WTC11 (cell line): Measurements from ENCODE around the gene TRPM4. TPM values are rescaled to one million over a fixed set of nuclear protein-coding genes. Genes with fewer than 3 reads are reported as not detected.
"Not testable (repeated sequence)": the region's sequence is repeated elsewhere in the genome, so short reads cannot be mapped to it uniquely, and the experiment has no call there.

Experiments used
- ATAC-seq: fragments of 200-7000 bp; cut with Tn5 transposase; 2 replicates; pipeline ENCODE4 v1.10.0; 2021; ENCODE audit warnings: mild to moderate bottlenecking, moderate library complexity
- CTCF ChIA-PET: fragments of 300-600 bp; sonication (Branson Sonifier 250); formaldehyde crosslinking; loops from one replicate; lab custom pipeline; 2021; ENCODE audit warnings: antibody characterized with exemption; lab: Charles Lee
- POLR2A ChIA-PET: fragments of 350-600 bp; sonication (Branson Sonifier 250); formaldehyde crosslinking; loops from one replicate; lab custom pipeline; 2021; ENCODE audit warnings: antibody characterized with exemption; lab: Charles Lee
- DNase-seq: peaks from one replicate; pipeline ENCODE4 v3.0.0; 2021; ENCODE audit warnings: low spot score
- H3K27ac Mint-ChIP-seq: 2 replicates; pipeline ENCODE4 v1.8.0; 2021; ENCODE audit warnings: mixed read lengths
- H3K27me3 Mint-ChIP-seq: 2 replicates; pipeline ENCODE4 v1.8.0; 2021; ENCODE audit warnings: low read depth, mild to moderate bottlenecking, moderate library complexity, mixed read lengths
- H3K36me3 Mint-ChIP-seq: 2 replicates; pipeline ENCODE4 v1.8.0; 2021; ENCODE audit warnings: mixed read lengths
- H3K4me1 Mint-ChIP-seq: 2 replicates; pipeline ENCODE4 v1.8.0; 2022; ENCODE audit warnings: mixed read lengths
- H3K4me3 Mint-ChIP-seq: 2 replicates; pipeline ENCODE4 v1.8.0; 2021; ENCODE audit warnings: mild to moderate bottlenecking, moderate library complexity, mixed read lengths
- H3K9me3 Mint-ChIP-seq: 2 replicates; pipeline ENCODE4 v1.8.0; 2021; ENCODE audit warnings: mixed read lengths
- FOXJ3 ChIP-seq: sonication (generic); formaldehyde crosslinking; IDR thresholded peaks from 2 replicates; pipeline ENCODE4 v1.9.0; 2021; ENCODE audit warnings: missing genetic modification reagents, mild to moderate bottlenecking, borderline replicate concordance
- GABPB1 ChIP-seq: sonication (generic); formaldehyde crosslinking; IDR thresholded peaks from 2 replicates; pipeline ENCODE4 v1.8.1; 2023; ENCODE audit warnings: mild to moderate bottlenecking, missing genetic modification reagents
- MXD4 ChIP-seq: fragments of 250-450 bp; sonication (Bioruptor Pico); IDR thresholded peaks from 2 replicates; pipeline ENCODE4 v1.8.0; 2021; ENCODE audit warnings: mild to moderate bottlenecking, moderate library complexity, borderline replicate concordance
- SP1 ChIP-seq: sonication (generic); formaldehyde crosslinking; conservative IDR thresholded peaks from 2 replicates; pipeline ENCODE4 v1.8.1; 2022; ENCODE audit warnings: missing genetic modification reagents
- TCF7 ChIP-seq: sonication (generic); formaldehyde crosslinking; IDR thresholded peaks from 2 replicates; pipeline ENCODE4 v1.8.0; 2022; ENCODE audit warnings: mild to moderate bottlenecking, low read depth, missing genetic modification reagents, moderate library complexity
- total RNA-seq: library from RNA; stranded (reverse); gene quantifications from 3 replicates; pipeline ENCODE4 v1.2.3, GENCODE V29; 2021
- TF ChIP-seq, protein P1 (sequence below): fragments of 200-600 bp; IDR thresholded peaks from 2 replicates; pipeline ENCODE4 v1.8.0; 2022; ENCODE audit warnings: antibody characterized with exemption
- TF ChIP-seq, protein P2 (sequence below): sonication (generic); formaldehyde crosslinking; conservative IDR thresholded peaks from 2 replicates; pipeline ENCODE4 v1.8.1; 2023; ENCODE audit warnings: mild to moderate bottlenecking, low read depth, missing genetic modification reagents, moderate library complexity
- TF ChIP-seq, protein P3 (sequence below): fragments of 250-450 bp; sonication (Bioruptor Pico); conservative IDR thresholded peaks from 2 replicates; pipeline ENCODE4 v1.9.0; 2021; ENCODE audit warnings: mild to moderate bottlenecking
- TF ChIP-seq, protein P4 (sequence below): fragments of 250-450 bp; sonication (Bioruptor Pico); IDR thresholded peaks from 2 replicates; pipeline ENCODE4 v1.8.0; 2021; ENCODE audit warnings: mild to moderate bottlenecking
- TF ChIP-seq, protein P5 (sequence below): sonication (generic); formaldehyde crosslinking; IDR thresholded peaks from 2 replicates; pipeline ENCODE4 v1.8.1; 2022; ENCODE audit warnings: missing genetic modification reagents, borderline replicate concordance

The TRPM4 gene
- total RNA-seq, 1 experiment from 2014 or later: 15.5 TPM

DNA sequence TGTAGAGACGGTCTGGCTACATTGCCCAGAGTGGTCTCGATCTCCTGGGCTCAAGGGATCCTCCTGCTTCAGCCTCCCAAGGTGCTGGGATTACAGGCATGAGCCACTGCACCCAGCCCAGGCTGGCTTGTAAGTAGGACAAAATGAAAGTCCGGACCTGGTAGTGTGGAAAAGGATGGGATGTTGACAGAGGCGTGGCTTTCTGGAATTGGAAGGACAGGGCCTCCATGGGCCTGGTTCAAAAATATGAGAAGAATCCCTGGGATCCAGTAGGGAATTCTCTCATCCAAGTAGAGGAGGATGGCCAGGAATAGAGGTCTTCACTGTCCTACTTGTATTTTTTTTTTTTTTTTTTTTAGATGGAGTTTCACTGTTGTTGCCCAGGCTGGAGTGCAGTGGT is 64.9 kb downstream of the TRPM4 start:
- Mint-ChIP-seq H3K27me3 (peaks cover 8% of the 10 kb centered on the region), H3K9me3 (0 out of 2 replicates have a peak, but pooled peaks cover 5% of the 10 kb centered on the region), H3K27ac (no peak overlapping the region), H3K4me1 (peaks cover 2% of the 10 kb centered on the region; the same call in 1 of the 2 replicates), H3K36me3 (no peaks in the 10 kb centered on the region), H3K4me3 (no peak overlapping the region)
- ChIA-PET CTCF (interaction anchor here (1.1 to 2.0 kb wide), 2 partner anchors 24 to 125 kb away, joined by 5 to 19 read pairs; no protein-coding TSS in a partner anchor), POLR2A (no interaction called here)
- TF ChIP-seq, protein P1, sequence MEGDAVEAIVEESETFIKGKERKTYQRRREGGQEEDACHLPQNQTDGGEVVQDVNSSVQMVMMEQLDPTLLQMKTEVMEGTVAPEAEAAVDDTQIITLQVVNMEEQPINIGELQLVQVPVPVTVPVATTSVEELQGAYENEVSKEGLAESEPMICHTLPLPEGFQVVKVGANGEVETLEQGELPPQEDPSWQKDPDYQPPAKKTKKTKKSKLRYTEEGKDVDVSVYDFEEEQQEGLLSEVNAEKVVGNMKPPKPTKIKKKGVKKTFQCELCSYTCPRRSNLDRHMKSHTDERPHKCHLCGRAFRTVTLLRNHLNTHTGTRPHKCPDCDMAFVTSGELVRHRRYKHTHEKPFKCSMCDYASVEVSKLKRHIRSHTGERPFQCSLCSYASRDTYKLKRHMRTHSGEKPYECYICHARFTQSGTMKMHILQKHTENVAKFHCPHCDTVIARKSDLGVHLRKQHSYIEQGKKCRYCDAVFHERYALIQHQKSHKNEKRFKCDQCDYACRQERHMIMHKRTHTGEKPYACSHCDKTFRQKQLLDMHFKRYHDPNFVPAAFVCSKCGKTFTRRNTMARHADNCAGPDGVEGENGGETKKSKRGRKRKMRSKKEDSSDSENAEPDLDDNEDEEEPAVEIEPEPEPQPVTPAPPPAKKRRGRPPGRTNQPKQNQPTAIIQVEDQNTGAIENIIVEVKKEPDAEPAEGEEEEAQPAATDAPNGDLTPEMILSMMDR: no peak
- TF ChIP-seq GABPB1 (CRISPR knock-in tag) (no peak), FOXJ3 (CRISPR knock-in tag) (no peak), TCF7 (CRISPR knock-in tag) (no peak), MXD4 (CRISPR knock-in tag) (no peak)
- TF ChIP-seq, protein P2, sequence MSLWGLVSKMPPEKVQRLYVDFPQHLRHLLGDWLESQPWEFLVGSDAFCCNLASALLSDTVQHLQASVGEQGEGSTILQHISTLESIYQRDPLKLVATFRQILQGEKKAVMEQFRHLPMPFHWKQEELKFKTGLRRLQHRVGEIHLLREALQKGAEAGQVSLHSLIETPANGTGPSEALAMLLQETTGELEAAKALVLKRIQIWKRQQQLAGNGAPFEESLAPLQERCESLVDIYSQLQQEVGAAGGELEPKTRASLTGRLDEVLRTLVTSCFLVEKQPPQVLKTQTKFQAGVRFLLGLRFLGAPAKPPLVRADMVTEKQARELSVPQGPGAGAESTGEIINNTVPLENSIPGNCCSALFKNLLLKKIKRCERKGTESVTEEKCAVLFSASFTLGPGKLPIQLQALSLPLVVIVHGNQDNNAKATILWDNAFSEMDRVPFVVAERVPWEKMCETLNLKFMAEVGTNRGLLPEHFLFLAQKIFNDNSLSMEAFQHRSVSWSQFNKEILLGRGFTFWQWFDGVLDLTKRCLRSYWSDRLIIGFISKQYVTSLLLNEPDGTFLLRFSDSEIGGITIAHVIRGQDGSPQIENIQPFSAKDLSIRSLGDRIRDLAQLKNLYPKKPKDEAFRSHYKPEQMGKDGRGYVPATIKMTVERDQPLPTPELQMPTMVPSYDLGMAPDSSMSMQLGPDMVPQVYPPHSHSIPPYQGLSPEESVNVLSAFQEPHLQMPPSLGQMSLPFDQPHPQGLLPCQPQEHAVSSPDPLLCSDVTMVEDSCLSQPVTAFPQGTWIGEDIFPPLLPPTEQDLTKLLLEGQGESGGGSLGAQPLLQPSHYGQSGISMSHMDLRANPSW (CRISPR knock-in tag): no peak
- TF ChIP-seq, protein P3, sequence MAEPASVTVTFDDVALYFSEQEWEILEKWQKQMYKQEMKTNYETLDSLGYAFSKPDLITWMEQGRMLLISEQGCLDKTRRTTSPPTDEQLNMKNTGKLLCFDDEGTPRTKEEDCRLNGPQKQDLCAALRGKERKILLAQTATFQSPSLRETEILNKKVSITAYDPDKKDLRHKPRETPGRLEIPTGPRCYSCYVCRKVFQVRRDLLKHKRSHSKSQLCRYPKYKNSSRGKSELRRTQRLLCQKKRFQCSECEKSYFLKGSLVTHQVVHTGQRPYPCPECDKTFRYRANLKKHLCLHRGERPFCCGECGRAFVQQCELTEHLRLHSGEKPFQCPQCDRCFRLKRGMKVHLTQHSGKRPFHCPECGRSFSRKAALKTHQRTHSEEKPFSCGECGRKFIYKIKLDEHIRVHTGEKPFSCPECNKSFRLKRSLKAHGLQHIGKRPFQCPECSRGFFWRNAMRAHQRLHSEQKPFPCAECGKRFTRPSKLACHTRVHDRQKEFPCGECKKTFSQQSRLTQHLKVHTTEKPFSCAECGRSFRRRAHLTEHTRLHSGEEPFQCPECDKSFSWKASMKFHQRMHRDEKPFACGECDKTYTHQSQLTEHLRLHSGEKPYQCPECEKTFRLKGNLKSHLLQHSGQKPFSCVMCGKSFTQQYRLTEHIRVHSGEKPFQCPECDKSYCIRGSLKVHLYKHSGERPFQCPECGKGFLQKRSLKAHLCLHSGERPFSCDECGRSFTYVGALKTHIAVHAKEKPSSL (CRISPR knock-in tag): no peak
- no peak for DNase-seq
- no peak for ATAC-seq

DNA sequence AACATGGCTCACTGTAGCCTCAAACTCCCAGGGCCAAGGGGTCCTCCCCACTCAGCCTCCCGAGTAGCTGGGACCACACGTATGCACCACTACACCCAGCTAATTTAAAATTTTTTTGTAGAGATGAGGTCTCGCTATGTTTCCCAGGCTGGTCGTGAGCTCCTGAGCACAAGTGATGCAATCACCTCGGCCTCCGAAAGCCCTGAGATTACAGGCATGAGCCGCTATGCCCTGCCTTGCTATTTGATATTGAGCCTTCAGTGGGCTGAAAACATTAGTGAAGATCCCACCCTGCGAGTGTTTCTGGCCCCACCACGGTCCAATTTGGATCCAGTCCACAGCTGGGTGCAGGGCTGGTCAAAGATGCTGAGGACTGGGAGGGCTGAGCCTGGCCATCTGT is 65.9 kb downstream of the TRPM4 start:
- DNase-seq (no peak), ATAC-seq (no peak)
- ChIA-PET POLR2A (no interaction called here), CTCF (interaction anchor here (0.6 to 3.6 kb wide), 7 partner anchors 8 to 183 kb away, joined by 3 to 37 read pairs (median 14); no protein-coding TSS in a partner anchor)
- peaks cover 2% of the 10 kb centered on the region; the same call in 1 of the 2 replicates for H3K4me1 Mint-ChIP-seq
- peaks cover 8% of the 10 kb centered on the region for H3K27me3 Mint-ChIP-seq
- no peak overlapping the region for H3K27ac Mint-ChIP-seq
- no peak overlapping the region for H3K4me3 Mint-ChIP-seq
- H3K9me3 Mint-ChIP-seq: 0 out of 2 replicates have a peak, but pooled peaks cover 3% of the 10 kb centered on the region
- 0 out of 2 replicates have a peak, but pooled peaks have one; percentile 38 for TF ChIP-seq GABPB1 (CRISPR knock-in tag)
- TF ChIP-seq, protein P4, sequence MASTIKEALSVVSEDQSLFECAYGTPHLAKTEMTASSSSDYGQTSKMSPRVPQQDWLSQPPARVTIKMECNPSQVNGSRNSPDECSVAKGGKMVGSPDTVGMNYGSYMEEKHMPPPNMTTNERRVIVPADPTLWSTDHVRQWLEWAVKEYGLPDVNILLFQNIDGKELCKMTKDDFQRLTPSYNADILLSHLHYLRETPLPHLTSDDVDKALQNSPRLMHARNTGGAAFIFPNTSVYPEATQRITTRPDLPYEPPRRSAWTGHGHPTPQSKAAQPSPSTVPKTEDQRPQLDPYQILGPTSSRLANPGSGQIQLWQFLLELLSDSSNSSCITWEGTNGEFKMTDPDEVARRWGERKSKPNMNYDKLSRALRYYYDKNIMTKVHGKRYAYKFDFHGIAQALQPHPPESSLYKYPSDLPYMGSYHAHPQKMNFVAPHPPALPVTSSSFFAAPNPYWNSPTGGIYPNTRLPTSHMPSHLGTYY (CRISPR knock-in tag): no peak
- TF ChIP-seq, all 79 proteins: peak for 1
- H3K36me3 Mint-ChIP-seq: no peaks in the 10 kb centered on the region

DNA sequence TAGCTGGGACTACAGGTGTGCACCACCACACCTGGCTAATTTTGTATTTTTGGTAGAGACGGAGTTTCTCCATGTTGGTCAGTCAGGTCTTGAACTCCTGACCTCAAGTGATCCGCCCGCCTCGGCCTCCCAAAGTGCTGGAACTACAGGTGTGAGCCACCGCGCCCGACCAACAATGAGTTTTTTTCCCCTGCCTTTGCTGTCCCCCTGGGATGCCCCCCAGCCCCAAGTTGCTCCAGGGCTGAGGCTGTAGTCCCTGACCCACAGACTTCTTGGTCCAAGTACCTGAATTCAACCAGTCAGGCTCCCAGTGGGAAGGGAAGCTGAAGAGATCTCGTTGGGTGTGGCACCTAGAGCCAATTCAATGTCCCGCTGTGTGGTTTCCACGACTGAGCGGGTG is 66.8 kb downstream of the TRPM4 start:
- H3K4me1 Mint-ChIP-seq, ATAC-seq, H3K36me3 Mint-ChIP-seq, H3K9me3 Mint-ChIP-seq, H3K27ac Mint-ChIP-seq, H3K4me3 Mint-ChIP-seq, POLR2A ChIA-PET, DNase-seq, H3K27me3 Mint-ChIP-seq: not testable (repeated sequence)
- CTCF ChIA-PET: interaction anchor here (1.0 to 3.6 kb wide), 22 partner anchors 9 to 193 kb away, joined by 3 to 37 read pairs (median 8); partner anchors contain the start of gene DKKL1

DNA sequence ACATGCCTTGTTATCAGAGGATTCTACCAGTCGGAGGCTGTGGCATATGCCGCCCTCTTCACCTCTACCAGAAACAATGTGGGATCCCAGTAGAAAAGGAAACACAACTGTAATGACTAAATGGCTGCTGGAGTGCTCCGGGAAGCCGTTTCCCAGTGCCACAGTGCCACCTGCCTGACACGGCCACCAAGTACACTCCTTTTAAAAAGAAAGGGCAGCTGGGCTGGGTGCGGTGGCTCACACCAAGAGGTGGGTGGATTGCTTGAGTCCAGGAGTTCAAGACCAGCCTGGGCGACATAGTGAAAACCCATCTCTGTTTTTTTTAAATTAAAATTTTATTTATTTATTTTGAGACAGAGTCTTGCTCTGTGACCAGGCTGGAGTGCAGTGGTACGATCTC is 67.3 kb downstream of the TRPM4 start:
- peaks cover 2% of the 10 kb centered on the region; the same call in 1 of the 2 replicates for H3K4me1 Mint-ChIP-seq
- ChIA-PET CTCF (interaction anchor here (0.6 to 3.6 kb wide), 47 partner anchors 10 to 579 kb away, joined by 3 to 37 read pairs (median 5); partner anchors contain the start of genes ALDH16A1, C19orf73, CA11 and DKKL1), POLR2A (interaction anchor here (1.1 kb wide), 1 partner anchor 14 kb away, joined by 7 read pairs; no protein-coding TSS in a partner anchor)
- ATAC-seq: peak; percentile 82
- peaks cover 8% of the 10 kb centered on the region for H3K27me3 Mint-ChIP-seq
- no peak overlapping the region for H3K4me3 Mint-ChIP-seq
- no peak overlapping the region for H3K27ac Mint-ChIP-seq
- DNase-seq: peak; percentile 79
- no peaks in the 10 kb centered on the region for H3K36me3 Mint-ChIP-seq
- TF ChIP-seq, protein P5, sequence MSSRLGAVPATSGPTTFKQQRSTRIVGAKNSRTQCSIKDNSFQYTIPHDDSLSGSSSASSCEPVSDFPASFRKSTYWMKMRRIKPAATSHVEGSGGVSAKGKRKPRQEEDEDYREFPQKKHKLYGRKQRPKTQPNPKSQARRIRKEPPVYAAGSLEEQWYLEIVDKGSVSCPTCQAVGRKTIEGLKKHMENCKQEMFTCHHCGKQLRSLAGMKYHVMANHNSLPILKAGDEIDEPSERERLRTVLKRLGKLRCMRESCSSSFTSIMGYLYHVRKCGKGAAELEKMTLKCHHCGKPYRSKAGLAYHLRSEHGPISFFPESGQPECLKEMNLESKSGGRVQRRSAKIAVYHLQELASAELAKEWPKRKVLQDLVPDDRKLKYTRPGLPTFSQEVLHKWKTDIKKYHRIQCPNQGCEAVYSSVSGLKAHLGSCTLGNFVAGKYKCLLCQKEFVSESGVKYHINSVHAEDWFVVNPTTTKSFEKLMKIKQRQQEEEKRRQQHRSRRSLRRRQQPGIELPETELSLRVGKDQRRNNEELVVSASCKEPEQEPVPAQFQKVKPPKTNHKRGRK: no peak
- TF ChIP-seq, protein P1: peak; percentile 43
- TF ChIP-seq SP1 (CRISPR knock-in tag): no peak
- TF ChIP-seq, all 79 proteins: peak for 1
- H3K9me3 Mint-ChIP-seq: 0 out of 2 replicates have a peak, but pooled peaks cover 3% of the 10 kb centered on the region
